ENCODE data around the gene SCAF4.

DNA sequence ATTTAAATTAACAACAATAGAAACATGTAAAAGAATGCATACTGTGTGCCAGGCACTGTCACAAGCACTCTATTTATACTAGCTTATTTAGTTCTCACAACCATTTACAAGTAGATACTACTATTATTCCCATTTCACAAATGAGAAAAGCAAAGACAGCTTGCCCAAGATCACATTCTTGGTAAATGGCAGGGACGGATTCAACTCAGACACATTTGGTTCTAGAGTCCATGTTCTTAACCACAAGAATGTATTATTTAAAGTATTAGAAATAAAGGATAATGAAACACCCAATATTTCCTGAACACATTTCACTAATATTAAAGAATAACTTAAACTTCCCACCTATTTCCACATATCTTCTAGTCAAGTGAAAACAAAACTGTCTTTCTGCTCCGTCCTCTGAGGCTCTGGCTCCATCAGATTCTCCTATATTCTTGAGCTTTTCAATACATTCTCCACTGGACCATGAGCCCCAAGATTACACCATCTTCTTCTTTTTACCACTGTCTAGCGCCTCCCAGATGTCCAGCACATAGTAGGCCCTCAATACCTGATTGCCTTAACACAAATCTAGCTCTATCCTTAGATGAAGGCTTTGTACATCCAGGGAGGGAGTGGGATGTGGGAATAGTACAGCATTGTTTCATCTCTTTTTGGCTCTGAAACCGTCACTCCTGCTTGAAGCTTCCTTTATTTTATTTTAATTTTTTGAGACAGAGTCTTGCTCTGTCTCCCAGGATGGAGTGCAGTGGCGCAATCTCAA, 43.1 kb downstream of the SCAF4 start:
- TF ChIP-seq, protein P1, sequence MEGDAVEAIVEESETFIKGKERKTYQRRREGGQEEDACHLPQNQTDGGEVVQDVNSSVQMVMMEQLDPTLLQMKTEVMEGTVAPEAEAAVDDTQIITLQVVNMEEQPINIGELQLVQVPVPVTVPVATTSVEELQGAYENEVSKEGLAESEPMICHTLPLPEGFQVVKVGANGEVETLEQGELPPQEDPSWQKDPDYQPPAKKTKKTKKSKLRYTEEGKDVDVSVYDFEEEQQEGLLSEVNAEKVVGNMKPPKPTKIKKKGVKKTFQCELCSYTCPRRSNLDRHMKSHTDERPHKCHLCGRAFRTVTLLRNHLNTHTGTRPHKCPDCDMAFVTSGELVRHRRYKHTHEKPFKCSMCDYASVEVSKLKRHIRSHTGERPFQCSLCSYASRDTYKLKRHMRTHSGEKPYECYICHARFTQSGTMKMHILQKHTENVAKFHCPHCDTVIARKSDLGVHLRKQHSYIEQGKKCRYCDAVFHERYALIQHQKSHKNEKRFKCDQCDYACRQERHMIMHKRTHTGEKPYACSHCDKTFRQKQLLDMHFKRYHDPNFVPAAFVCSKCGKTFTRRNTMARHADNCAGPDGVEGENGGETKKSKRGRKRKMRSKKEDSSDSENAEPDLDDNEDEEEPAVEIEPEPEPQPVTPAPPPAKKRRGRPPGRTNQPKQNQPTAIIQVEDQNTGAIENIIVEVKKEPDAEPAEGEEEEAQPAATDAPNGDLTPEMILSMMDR (IDR thresholded peaks at IDR 0.05) = no peak
- no peak for TF ChIP-seq POLR2A (IDR thresholded peaks at IDR 0.05)

All from esophagus squamous epithelium (tissue), 4 donors.